GM19240 (cell line): ENCODE results near the gene MYCBPAP.

Source experiments
- DNase-seq: peaks from one replicate; pipeline ENCODE4 v3.0.0; 2011; ENCODE audit warnings: low spot score; ENCODE audit not compliant: insufficient read length

MYCBPAP gene

DNA sequence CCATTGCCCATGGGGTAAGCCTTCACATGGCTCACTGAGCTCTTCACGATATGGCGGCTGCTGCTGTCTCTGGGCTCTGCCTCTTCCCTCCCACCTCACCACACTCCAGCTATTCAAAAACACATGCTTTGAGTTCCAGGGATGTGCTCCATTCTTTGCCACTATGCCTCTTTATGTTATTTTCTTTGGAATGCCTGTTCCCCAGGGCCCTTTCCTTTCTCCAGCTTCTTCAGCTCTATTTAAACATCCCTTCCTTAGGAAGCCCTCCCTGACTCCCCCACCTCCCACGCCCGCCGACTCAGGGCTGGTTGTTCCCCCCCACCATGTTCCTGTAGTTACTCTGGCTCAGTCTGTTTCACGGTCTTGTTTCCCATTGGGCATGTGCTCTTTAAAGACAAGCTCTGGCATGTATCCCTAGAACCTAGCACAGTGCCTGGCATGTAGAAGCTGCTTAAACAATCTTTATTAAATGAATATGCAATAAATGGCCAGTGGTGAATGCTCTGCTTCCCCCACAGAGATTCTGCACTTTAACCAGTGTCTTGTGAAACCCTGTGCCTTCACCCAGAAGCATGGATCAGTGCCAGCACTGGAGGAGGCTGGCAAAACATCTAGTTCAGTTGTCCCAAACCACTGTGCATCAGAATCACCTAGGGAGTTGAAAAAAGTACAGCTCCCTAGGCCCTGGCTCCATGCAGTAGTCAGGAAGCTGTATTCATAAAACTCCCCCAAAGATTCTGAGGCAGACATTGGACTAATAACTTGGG lies 6.9 kb downstream of the MYCBPAP start:
- no peak for DNase-seq

- no peak for DNase-seq
Observed at GRCh38 chr17:50517011-50517410, 8.8 kb downstream of the MYCBPAP start.

GRCh38 chr17:50517504-50518383 lies 9.5 kb downstream of the MYCBPAP start:
- no peak for DNase-seq

DNA sequence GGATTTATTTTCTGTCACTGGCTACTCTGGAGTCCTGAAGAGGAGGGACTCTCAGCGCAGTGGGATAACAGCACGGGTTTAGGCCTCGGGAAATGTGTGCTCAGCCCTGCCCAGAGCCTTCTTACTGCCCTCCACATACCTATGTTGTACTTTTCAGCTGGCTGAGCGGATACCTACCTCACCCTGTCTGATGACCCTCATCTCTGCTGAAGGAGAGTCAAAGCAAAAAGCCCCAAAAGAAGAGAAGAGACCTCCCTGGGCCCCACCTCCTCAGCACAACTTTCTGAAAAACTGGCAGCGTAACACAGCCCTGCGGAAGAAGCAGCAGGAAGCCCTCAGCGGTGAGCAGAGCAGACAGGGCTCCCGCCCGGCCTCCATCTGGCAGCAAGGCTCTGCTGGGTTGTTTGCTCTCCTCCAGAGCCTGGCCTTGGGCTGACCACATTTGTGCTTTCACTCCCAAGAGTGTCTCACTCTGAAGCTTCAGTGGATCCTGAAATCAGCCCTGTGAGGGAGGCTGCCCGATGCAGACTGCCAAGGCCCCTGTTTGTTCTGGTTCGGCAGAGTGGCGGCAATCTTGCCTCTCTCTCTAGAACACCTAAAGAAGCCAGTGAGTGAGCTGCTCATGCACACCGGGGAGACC lies 10.3 kb downstream of the MYCBPAP start:
- no peak for DNase-seq

- DNase-seq: no peak
Observed at GRCh38 chr17:50519141-50519834, 11.0 kb downstream of the MYCBPAP start.

DNA sequence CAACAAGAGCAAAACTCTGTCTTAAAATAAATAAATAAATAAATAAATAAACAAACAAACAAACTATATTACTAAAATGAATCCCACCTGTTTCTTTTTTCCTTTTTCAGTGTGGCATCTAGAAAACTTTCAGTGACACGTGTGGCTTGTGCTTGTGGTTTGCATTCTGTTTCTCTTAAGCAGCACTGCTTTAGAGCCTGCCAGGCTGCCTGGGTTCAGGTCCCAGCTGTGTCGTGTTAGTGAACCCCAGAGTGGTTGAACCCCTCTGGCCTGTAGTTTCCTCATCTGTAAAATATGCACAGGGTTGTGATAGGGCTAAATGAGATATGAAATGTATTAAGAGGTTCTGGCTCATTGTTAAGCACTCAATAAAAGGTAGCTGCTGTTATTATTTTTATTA lies 12.2 kb downstream of the MYCBPAP start:
- DNase-seq: no peak

GRCh38 chr17:50521514-50521913 lies 13.3 kb downstream of the MYCBPAP start:
- no peak for DNase-seq

DNA sequence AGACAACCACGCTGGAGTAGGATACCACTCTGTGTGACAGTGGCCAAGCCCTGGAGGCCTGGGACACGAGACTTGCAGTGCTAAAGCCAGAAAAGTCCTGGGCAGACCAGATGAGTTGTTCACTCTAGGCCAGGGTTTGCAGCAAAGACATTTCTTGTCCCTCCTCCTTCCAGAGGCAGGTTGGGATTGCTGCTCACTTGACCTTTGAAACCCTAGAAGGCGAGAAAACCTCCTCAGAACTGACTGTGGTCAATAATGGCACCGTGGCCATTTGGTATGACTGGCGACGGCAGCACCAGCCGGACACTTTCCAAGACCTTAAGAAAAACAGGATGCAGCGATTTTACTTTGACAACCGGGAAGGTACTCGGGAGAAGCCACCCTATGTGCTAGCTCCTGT lies 14.5 kb downstream of the MYCBPAP start:
- DNase-seq: no peak

DNA sequence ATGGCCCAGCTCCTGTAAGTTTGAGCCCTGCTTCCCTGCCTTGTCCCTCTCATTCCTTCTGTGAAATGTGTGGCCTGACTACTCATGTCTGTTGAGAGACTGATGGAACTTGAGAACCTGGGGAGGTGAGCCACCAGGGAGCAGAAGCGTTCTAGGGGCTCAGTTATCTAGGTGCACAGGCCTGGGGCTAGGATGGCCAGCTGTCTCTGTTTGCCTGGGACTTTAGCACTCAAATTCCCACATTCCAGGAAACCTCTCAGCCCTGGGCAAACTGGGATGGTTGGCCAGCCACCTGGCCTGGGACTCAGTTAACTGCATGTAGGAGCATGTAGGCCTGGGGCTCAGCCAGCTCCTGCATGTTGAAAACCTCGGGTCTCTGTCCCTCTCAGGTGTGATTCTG lies 15.0 kb downstream of the MYCBPAP start:
- DNase-seq: no peak

GRCh38 chr17:50524838-50525237 lies 16.6 kb downstream of the MYCBPAP start:
- DNase-seq: no peak

DNA sequence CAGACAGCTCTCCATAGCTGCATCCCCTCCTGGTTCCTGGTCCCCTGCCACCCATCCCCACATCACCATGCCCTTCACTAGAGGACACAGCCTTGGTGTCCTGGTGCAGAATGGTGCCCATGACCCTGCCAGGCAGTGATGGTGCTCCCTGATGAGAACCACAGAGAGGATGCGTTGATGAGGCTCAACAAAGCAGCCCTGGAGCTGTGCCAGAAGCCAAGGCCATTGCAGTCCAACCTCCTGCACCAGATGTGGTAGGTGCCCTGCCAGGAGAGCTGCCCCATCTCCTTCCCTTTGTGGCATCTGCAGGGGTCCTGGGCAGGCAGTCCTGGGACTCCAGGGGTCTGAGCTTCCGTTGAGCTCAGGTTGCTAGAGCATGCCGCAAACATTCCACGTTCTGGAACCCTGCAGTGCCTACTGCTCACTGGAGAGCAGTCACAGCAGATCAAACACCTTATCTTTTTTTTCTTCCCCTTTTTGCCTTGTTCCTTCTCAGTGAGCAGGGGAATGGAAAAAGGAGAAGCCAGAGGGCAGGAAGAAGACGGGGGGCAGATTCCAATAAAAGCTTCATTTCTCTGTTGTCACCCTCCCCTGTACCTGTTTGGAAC lies 19.0 kb downstream of the MYCBPAP start:
- no peak for DNase-seq

DNA sequence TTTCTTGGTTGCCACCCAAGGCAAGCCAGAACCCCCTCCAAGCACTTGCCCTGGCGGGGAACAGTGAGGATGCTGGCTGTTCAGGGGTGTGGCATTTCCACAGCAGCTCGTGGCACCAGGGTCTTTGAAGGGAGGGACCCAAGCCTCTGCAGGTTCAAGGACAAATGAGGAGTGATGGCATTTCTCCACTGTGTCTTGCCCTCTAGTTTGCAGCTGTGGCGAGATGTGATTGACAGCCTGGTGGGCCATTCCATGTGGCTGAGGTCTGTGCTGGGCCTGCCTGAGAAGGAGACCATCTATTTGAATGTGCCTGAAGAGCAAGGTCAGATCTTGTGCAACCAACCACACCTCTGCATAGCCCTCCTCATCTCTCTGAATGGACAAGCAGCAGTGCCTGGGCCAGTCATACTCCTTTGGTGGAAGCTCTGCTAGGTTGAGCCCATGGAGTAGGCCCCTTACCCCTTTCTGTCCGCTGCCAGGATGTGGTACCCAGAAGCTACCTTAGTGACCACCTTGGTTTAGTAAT lies 19.8 kb downstream of the MYCBPAP start:
- no peak for DNase-seq

DNA sequence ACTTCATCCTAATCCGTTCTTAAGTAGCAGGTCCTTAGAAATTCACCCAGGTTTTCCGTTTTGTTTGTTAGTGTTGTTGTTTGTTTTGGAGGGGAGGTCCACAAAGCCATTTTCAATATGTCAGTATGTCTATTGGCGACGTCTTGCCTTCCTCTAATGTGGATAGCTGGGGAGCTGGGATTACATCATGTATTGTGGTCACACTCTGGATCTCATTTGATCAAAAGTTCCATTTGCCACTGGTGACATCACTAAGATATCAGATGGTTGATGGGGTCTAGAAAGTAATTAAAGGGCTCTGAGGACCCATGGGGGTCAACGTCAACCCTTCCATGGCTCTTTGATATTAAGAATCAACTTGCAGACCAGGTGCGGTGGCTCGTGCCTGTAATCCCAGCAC lies 21.6 kb downstream of the MYCBPAP start:
- no peak for DNase-seq

GRCh38 chr17:50531428-50532025 lies 23.3 kb downstream of the MYCBPAP start:
- no peak for DNase-seq

DNA sequence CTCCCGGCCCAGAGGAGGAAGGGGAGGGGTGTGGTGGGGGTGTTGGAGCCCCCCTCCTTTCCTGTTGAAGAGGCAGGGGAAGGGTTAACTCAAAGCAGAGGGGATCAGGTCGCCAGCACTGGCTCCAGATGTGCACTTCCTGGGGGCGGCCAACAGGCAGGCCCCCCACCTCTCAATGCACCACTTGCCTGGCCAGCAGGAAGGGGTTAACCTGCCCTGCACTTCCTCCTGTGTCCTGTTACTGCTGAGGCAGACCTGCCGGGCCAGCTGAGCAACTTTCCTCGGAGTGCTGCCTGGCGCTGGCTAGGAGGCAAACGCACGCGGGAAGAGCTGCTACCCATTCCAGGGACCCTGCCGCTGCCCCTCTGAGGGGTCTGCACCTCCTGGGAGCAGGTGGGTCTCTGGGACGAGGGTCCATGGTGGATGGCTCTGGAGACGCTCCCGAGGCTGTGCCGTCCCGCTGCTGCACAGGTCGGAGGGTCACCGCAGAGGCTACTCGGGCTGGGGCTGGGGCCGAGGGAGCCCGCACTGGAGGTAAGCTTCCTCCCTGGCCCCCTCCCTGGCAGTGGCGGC lies 24.3 kb downstream of the MYCBPAP start, which contains the start of gene EPN3:
Gene EPN3 (plus strand): TSS at position 284 of the 573 bp plus-strand sequence. CDS start 3,822 bp downstream, outside the sequence.
- no peak for DNase-seq

DNA sequence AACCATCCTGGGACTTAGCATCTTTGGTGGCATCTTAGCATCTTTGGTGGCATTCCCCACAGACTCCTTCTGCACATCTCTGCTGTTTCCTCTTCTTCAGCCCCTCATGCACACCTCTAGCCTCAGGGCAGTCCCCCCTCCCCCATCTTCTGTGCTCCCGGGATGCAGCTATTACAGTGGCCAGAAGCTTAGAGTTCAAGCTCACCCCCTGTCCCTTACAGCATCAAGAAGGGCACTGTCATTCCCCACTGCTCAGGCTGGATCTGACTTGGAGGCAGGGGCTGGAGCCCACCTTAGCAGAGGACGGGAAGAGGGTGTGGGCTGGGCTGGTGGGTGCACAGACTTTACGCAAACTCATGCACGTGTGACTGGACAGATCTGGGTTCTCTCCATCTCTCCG lies 24.9 kb downstream of the MYCBPAP start:
- no peak for DNase-seq

GRCh38 chr17:50533720-50534148 lies 25.5 kb downstream of the MYCBPAP start:
- no peak for DNase-seq

DNA sequence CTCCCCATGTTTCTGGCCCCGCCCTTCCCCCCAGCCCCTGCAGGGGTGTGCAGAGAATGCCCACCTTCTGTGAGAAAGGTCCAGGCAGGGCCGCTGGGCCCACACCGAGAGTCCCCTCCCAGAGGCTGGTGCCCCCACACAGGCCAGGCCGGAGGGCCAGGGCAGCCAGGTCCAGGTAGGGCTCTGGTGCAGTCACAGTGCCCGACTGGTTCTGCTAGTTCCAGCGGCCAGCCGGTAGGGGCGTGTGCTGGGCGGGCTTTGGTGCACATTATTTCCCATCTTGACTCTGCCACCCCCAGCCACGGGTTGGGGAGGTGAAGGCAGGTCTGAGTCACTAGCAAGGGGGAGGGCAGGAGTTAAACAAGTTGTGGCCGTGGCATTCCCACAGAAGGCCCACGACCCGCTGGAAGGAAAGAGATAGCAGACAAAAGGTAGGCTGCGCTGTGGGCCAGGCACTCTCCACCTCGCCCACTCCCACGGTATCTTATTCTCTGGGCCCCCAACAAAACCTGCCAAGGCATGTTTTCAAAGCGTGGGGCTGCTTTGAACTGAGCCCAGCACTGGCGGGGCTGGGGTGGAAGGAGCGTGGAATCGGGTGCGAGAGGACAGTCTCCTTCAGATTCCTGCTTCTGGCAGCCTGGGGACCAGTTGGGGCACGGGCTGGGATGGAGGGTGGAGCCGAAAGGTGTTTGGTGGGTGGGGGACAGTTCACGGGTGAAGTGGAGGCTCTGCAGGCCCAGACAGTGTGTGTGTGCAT lies 26.2 kb downstream of the MYCBPAP start:
- DNase-seq: no peak

- no peak for DNase-seq
Observed at GRCh38 chr17:50534979-50535326, 26.7 kb downstream of the MYCBPAP start.
